ENCODE measurements around the gene LYSMD3.

The LYSMD3 gene

DNA sequence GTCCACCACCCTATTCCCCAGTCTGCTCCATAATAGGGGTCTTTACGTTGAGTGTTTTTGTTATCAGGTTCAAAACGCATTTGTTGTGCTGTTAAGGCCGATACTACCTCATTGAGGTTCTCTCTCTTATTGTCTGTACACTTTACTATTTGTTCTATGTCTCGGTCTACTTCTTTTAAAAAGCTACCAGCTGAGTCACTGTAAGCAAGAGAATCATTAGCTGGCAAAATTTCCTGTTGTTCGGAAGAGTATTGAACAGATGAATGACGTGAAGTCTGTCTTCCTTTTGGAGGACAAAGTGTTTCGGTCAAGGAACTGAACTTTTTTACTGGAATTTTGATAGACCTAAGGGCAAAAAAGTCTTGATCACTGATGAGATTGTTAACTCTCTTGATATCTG lies 10.3 kb downstream of the LYSMD3 start:
- in situ Hi-C loops (cut with MboI; ENCODE audit: low sequenced_read_pairs, unreplicated experiment) = no loop called here
- no peak for DNase-seq (ENCODE audit: low spot score)
- TF ChIP-seq, protein P1, sequence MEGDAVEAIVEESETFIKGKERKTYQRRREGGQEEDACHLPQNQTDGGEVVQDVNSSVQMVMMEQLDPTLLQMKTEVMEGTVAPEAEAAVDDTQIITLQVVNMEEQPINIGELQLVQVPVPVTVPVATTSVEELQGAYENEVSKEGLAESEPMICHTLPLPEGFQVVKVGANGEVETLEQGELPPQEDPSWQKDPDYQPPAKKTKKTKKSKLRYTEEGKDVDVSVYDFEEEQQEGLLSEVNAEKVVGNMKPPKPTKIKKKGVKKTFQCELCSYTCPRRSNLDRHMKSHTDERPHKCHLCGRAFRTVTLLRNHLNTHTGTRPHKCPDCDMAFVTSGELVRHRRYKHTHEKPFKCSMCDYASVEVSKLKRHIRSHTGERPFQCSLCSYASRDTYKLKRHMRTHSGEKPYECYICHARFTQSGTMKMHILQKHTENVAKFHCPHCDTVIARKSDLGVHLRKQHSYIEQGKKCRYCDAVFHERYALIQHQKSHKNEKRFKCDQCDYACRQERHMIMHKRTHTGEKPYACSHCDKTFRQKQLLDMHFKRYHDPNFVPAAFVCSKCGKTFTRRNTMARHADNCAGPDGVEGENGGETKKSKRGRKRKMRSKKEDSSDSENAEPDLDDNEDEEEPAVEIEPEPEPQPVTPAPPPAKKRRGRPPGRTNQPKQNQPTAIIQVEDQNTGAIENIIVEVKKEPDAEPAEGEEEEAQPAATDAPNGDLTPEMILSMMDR (IDR thresholded peaks at IDR 0.05; ENCODE audit: borderline replicate concordance, control extremely low read depth, extremely low read depth, insufficient read depth, missing control alignments) = no peak

DNA sequence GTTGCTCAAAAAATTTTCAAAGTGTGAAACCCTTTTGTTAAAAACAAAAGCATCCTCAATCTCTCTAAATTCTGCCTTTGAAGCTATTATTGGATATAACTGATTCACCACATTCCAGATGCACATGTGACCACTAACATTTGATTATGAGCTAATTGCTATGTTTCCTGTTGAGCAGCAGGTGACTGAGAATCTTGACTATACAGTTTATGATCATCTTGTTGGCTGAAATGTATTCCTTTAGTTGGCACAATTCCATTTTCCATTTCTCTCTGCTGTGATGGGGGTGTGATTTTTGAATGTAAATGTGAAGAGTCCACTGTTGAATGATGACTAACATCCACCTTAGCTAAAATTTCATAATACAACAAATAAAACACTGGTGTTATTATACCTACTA lies 10.7 kb downstream of the LYSMD3 start:
- TF ChIP-seq, protein P1 (IDR thresholded peaks at IDR 0.05; ENCODE audit: borderline replicate concordance, control extremely low read depth, extremely low read depth, insufficient read depth, missing control alignments) = no peak
- in situ Hi-C loops (cut with MboI; ENCODE audit: low sequenced_read_pairs, unreplicated experiment) = no loop called here
- no peak for DNase-seq (ENCODE audit: low spot score)

DNA sequence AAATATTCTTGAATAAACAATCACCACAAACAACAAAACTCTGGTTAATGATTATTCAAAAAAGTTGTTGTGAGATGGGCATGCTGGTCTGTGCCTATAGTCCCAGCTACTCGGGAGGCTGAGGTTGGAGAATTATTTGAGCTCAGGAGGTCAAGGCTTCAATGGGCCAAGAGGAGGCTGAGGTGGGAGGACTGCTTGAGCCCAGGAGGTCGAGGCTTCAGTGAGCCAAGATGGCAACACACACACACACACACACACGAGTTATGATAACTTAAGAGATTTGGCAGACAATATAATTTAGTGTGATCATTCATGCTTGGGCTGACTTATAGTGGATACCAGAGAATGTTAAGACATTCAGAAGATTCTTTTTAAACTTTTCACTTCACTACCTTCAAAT lies 14.9 kb downstream of the LYSMD3 start:
- in situ Hi-C loops (cut with MboI; ENCODE audit: low sequenced_read_pairs, unreplicated experiment) = no loop called here
- no peak for DNase-seq (ENCODE audit: low spot score)
- TF ChIP-seq, protein P1 (IDR thresholded peaks at IDR 0.05; ENCODE audit: borderline replicate concordance, control extremely low read depth, extremely low read depth, insufficient read depth, missing control alignments) = no peak

DNA sequence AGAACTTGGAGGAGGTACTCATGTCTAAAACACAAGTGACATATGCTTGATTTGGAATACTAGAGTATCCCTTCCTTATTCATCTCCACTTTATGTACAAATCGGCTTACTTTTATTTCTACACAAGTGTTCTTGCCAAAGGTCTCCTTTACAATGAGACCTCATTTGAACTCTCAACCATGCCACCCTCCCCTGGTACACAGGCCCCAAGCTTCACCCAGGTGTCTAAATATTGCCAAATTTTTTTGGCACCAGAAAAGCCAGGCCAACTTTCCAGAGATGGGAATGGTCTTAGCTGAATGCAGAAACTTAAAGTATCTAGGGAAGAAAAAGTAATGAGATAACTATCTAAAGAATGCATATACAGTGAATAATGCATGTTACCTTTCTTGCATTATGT lies 18.9 kb downstream of the LYSMD3 start:
- TF ChIP-seq, protein P1 (IDR thresholded peaks at IDR 0.05; ENCODE audit: borderline replicate concordance, control extremely low read depth, extremely low read depth, insufficient read depth, missing control alignments) = no peak
- in situ Hi-C loops (cut with MboI; ENCODE audit: low sequenced_read_pairs, unreplicated experiment) = no loop called here
- no peak for DNase-seq (ENCODE audit: low spot score)

DNA sequence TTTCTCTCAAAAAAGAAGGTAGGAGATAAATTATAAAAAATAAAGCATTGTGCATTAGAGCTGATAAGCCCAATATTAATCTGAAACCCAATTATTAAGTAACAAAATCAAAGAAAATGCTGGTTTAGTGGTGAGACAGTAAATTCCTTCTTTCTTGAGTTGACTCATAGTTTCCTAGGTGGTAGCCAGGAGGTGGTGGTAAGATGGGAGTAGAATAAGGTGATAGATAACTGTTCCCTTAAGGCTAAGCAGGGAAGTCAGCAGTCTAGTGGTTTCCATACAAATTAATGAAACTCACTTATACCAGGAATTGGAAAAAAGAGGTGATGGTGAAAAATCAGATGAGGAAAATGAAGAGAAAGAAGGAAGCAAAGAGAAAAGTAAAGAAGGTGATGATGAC lies 23.2 kb downstream of the LYSMD3 start:
- DNase-seq (ENCODE audit: low spot score) = no peak
- in situ Hi-C loops (cut with MboI; ENCODE audit: low sequenced_read_pairs, unreplicated experiment) = no loop called here
- TF ChIP-seq, protein P1 (IDR thresholded peaks at IDR 0.05; ENCODE audit: borderline replicate concordance, control extremely low read depth, extremely low read depth, insufficient read depth, missing control alignments) = no peak

DNA sequence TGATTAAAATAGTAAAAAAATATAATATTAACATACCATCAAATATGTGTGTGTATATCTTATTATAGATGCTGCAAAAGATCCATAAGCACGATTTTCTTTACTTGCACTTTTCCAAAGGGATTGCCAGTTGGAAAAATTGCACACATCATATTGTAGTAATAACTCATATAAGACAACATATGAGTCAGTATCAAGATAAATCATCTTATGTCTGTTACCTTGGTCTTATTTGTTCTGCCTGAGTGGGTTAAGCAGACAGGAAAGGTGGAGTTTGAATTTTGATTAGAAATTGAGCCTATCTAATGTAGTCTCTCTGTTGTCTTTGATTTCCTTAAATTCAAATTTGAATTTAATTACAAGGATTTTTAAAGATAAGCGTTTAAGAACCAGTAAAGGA lies 24.6 kb downstream of the LYSMD3 start:
- no peak for DNase-seq (ENCODE audit: low spot score)
- in situ Hi-C loops (cut with MboI; ENCODE audit: low sequenced_read_pairs, unreplicated experiment) = no loop called here
- TF ChIP-seq, protein P1 (IDR thresholded peaks at IDR 0.05; ENCODE audit: borderline replicate concordance, control extremely low read depth, extremely low read depth, insufficient read depth, missing control alignments) = no peak

DNA sequence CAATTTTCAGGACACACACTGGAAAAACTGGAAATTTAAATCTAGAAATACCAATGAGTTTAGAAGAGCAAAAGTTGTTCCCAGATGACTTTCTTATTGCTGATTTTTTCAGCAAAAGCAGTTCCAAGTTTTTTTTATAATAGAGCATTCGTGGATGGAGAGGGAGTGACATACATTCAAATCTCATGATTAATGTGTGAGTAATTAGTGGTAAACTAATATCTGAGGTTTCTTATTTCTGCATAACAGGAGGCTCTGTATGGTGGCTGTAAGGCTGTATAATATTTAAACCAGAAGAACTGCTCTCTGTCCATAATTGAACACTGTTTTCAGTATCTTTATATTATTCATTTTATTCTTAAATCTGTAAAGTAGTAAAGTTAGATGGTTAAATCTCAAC lies 25.8 kb downstream of the LYSMD3 start:
- DNase-seq (ENCODE audit: low spot score) = no peak
- in situ Hi-C loops (cut with MboI; ENCODE audit: low sequenced_read_pairs, unreplicated experiment) = no loop called here

More for the DNA sequence above, 25.8 kb downstream of the LYSMD3 start:
- TF ChIP-seq, protein P1 (IDR thresholded peaks at IDR 0.05; ENCODE audit: borderline replicate concordance, control extremely low read depth, extremely low read depth, insufficient read depth, missing control alignments) = no peak
